Embryonic facial prominence (tissue), 1 donor: Measurements from ENCODE around the gene ARID3A.

Experiments
- DNase-seq: peaks from one replicate; pipeline ENCODE4 v3.0.0-alpha.2; 2016; ENCODE audit errors: extremely low spot score

The ARID3A gene

GRCh38 chr19:989381-990081, 63.7 kb downstream of the ARID3A start:
- DNase-seq, result no peak

- DNase-seq, result no peak
Observed at GRCh38 chr19:990119-990571, 64.3 kb downstream of the ARID3A start.

- DNase-seq, result no peak
Observed at GRCh38 chr19:990746-991145, 64.9 kb downstream of the ARID3A start.

- DNase-seq, result no peak
Observed at GRCh38 chr19:991174-991931, 65.5 kb downstream of the ARID3A start.

- DNase-seq, result no peak
Observed at GRCh38 chr19:991932-992669, 66.3 kb downstream of the ARID3A start.

GRCh38 chr19:992670-993055, 66.8 kb downstream of the ARID3A start:
- DNase-seq, result no peak

- no peak for DNase-seq
Observed at GRCh38 chr19:993361-993830, 67.6 kb downstream of the ARID3A start.

GRCh38 chr19:993831-994393, 68.1 kb downstream of the ARID3A start:
- DNase-seq, result no peak

- DNase-seq, result no peak
Observed at GRCh38 chr19:994516-994915, 68.7 kb downstream of the ARID3A start.

- DNase-seq, result no peak
Observed at GRCh38 chr19:995051-995827, 69.4 kb downstream of the ARID3A start.

- DNase-seq, result peak; percentile 34
Observed at GRCh38 chr19:996051-996838, 70.4 kb downstream of the ARID3A start.

- no peak for DNase-seq
Observed at GRCh38 chr19:998064-998463, 72.2 kb downstream of the ARID3A start.

- DNase-seq, result no peak
Observed at GRCh38 chr19:999379-999719, 73.5 kb downstream of the ARID3A start.

- no peak for DNase-seq
Observed at GRCh38 chr19:1000095-1000494, 74.3 kb downstream of the ARID3A start, which contains the start of gene GRIN3B. Gene GRIN3B, plus strand, starts transcription at chr19:1000419. Its CDS starts 19 bp downstream, at chr19:1000438.

GRCh38 chr19:1000591-1001537, 75.0 kb downstream of the ARID3A start:
- DNase-seq, result no peak

- no peak for DNase-seq
Observed at GRCh38 chr19:1001538-1002166, 75.8 kb downstream of the ARID3A start.

- DNase-seq, result no peak
Observed at GRCh38 chr19:1002600-1002999, 76.8 kb downstream of the ARID3A start.

GRCh38 chr19:1003283-1003682, 77.4 kb downstream of the ARID3A start:
- no peak for DNase-seq
